HCT116 (cell line): Measurements from ENCODE around the gene CBX4. TPM values are rescaled to one million over a fixed set of nuclear protein-coding genes. Genes with fewer than 3 reads are reported as not detected.

Source experiments
- ATAC-seq: fragments of 200-7000 bp; cut with Tn5 transposase; 2 replicates; pipeline ENCODE4 v1.9.1; 2020; ENCODE audit warnings: mild to moderate bottlenecking, moderate library complexity
- BruUV-seq: library from RNA; stranded (reverse); fragments of 400-500 nt; replicated peaks from 2 replicates; lab custom pipeline; 2021; lab: Mats Ljungman, UMichigan
- CTCF ChIA-PET: fragments of 300-600 bp; sonication (Branson Sonifier 250); formaldehyde crosslinking; loops from one replicate; lab custom pipeline; 2021; ENCODE audit warnings: antibody characterized with exemption; lab: Charles Lee
- POLR2A ChIA-PET: fragments of 300-600, 350-600 bp; sonication (Branson Sonifier 250); formaldehyde crosslinking; loops from one replicate; lab custom pipeline; 2021; ENCODE audit warnings: antibody characterized with exemption; lab: Charles Lee
- RAD21 ChIA-PET, 2 experiments: fragments of 300-600 bp; sonication (Branson Sonifier 250); formaldehyde crosslinking; loops; one replicate each; lab custom pipeline; 2023; ENCODE audit warnings: low total read pairs in 2 of 2; ENCODE audit not compliant: uncharacterized antibody in 2 of 2, unreplicated experiment in 2 of 2, low non-redundant PET in 1 of 2; lab: Charles Lee
- DNase-seq: peaks from one replicate; pipeline ENCODE4 v3.0.0-alpha.2; 2010; ENCODE audit warnings: low read depth, low spot score
- H2AFZ ChIP-seq: fragments of 200-600 bp; shearing (Covaris generic), sonication (generic); 2 replicates; pipeline ENCODE4 v1.6.1; 2017; ENCODE audit warnings: low read depth, mixed run types, mixed read lengths, antibody characterized with exemption, low read length; ENCODE audit not compliant: poor library complexity, severe bottlenecking
- H3K27ac ChIP-seq: 2 replicates; pipeline ENCODE4 v1.5.1; 2012; ENCODE audit warnings: low read depth, low read length
- H3K27me3 ChIP-seq: fragments of 200-600 bp; sonication (generic); 2 replicates; pipeline ENCODE4 v1.6.1; 2016; ENCODE audit warnings: mixed run types, low read length, mixed read lengths; ENCODE audit not compliant: insufficient read depth
- H3K36me3 ChIP-seq, 2 experiments: fragments of 200-500 bp in 1 of 2; fragments of 200-600 bp in 1 of 2; sonication (Bioruptor generic) in 1 of 2; sonication (generic) in 1 of 2; 2 replicates each; pipeline versions ENCODE4 v1.5.1 to v1.6.1; 2014 to 2016; ENCODE audit warnings: low read length in 2 of 2, inconsistent platforms in 1 of 2, mixed read lengths in 1 of 2, mixed run types in 1 of 2; ENCODE audit not compliant: insufficient read depth in 2 of 2, control insufficient read depth in 1 of 2
- H3K4me1 ChIP-seq, 2 experiments: fragments of 200-600 bp in 1 of 2; sonication (generic) in 1 of 2; 2 replicates each; pipeline versions ENCODE4 v1.5.1 to v1.6.1; 2012 to 2017; ENCODE audit warnings: low read length in 2 of 2, inconsistent platforms in 1 of 2, mild to moderate bottlenecking in 1 of 2, mixed read lengths in 1 of 2, mixed run types in 1 of 2, moderate library complexity in 1 of 2; ENCODE audit not compliant: insufficient read depth in 2 of 2, control insufficient read depth in 1 of 2
- H3K4me2 ChIP-seq: fragments of 200-600 bp; sonication (generic); 2 replicates; pipeline ENCODE4 v1.6.1; 2017; ENCODE audit warnings: mixed run types, low read length, mixed read lengths
- H3K4me3 ChIP-seq, 2 experiments: fragments of 200-600 bp in 1 of 2; sonication (generic) in 1 of 2; replicated peaks in 1 of 2; 2 replicates each; pipeline ENCODE4 v1.5.1; 2011 to 2016; ENCODE audit warnings: low read length in 2 of 2, control low read depth in 1 of 2, low read depth in 1 of 2, mild to moderate bottlenecking in 1 of 2, mixed read lengths in 1 of 2, mixed run types in 1 of 2
- H3K79me2 ChIP-seq: fragments of 200-600 bp; sonication (generic); 2 replicates; pipeline ENCODE4 v1.6.1; 2017; ENCODE audit warnings: mild to moderate bottlenecking, mixed run types, low read length, moderate library complexity, mixed read lengths; ENCODE audit not compliant: insufficient read depth
- H3K9ac ChIP-seq: fragments of 200-600 bp; sonication (generic); 2 replicates; pipeline ENCODE4 v1.6.1; 2016; ENCODE audit warnings: low read length, mixed read lengths
- H3K9me2 ChIP-seq: fragments of 200-600 bp; sonication (generic), shearing (Covaris generic); 2 replicates; pipeline ENCODE4 v1.6.1; 2017; ENCODE audit warnings: mixed run types, mild to moderate bottlenecking, moderate library complexity; ENCODE audit not compliant: insufficient read depth
- H3K9me3 ChIP-seq, 2 experiments: fragments of 200-500 bp in 1 of 2; fragments of 200-600 bp in 1 of 2; sonication (Bioruptor generic) in 1 of 2; sonication (generic) in 1 of 2; 2 replicates each; pipeline ENCODE4 v1.6.1; 2014 to 2017; ENCODE audit warnings: low read length in 2 of 2, mixed read lengths in 2 of 2, inconsistent platforms in 1 of 2, low read depth in 1 of 2, mild to moderate bottlenecking in 1 of 2, mixed run types in 1 of 2, moderate library complexity in 1 of 2; ENCODE audit not compliant: control insufficient read depth in 1 of 2, insufficient read depth in 1 of 2
- H4K20me1 ChIP-seq: fragments of 200-600 bp; sonication (generic), shearing (Covaris generic); 2 replicates; pipeline ENCODE4 v1.6.1; 2017; ENCODE audit warnings: mixed run types, mild to moderate bottlenecking, moderate library complexity; ENCODE audit not compliant: insufficient read depth
- CEBPB ChIP-seq: IDR thresholded peaks from 2 replicates; pipeline ENCODE4 v1.6.1; 2012; ENCODE audit warnings: low read depth
- FOSL1 ChIP-seq: IDR thresholded peaks from 2 replicates; pipeline ENCODE4 v1.6.1; 2012; ENCODE audit warnings: low read depth
- POLR2AphosphoS5 ChIP-seq: IDR thresholded peaks from 2 replicates; pipeline ENCODE4 v1.6.1; 2011; ENCODE audit warnings: mild to moderate bottlenecking, low read depth, low read length, moderate library complexity
- RAD21 ChIP-seq: IDR thresholded peaks from 2 replicates; pipeline ENCODE4 v1.6.1; 2012; ENCODE audit warnings: low read depth, mild to moderate bottlenecking
- SIN3A ChIP-seq: IDR thresholded peaks from 2 replicates; pipeline ENCODE4 v1.6.1; 2012; ENCODE audit warnings: low read depth
- ZFX ChIP-seq: fragments of 450-650 bp; IDR thresholded peaks from 2 replicates; pipeline ENCODE4 v1.6.1; 2017
- intact Hi-C: fragments of 100-400 bp; cut with micrococcal nuclease; formaldehyde crosslinking; loops from 2 replicates; pipeline ENCODE4 v1.10.0; 2022
- total RNA-seq: library from RNA; stranded (reverse); gene quantifications from one replicate; pipeline ENCODE4 v1.2.1, GENCODE V29; 2021; ENCODE audit not compliant: unreplicated experiment
- TF ChIP-seq, protein P1 (sequence below): IDR thresholded peaks from 2 replicates; pipeline ENCODE4 v1.6.1; 2012
- TF ChIP-seq, protein P2 (sequence below), 3 experiments: fragments of 200-600 bp in 1 of 3; sonication (generic) in 1 of 3; IDR thresholded peaks in 2 of 3; conservative IDR thresholded peaks in 1 of 3; 2 replicates each; pipeline ENCODE4 v1.5.1; 2012 to 2017; ENCODE audit warnings: low read depth in 2 of 3, low read length in 2 of 3, antibody characterized with exemption in 1 of 3, borderline replicate concordance in 1 of 3, control low read depth in 1 of 3, mild to moderate bottlenecking in 1 of 3, mixed read lengths in 1 of 3, mixed run types in 1 of 3, moderate library complexity in 1 of 3; ENCODE audit not compliant: insufficient read depth in 1 of 3

CBX4 gene
- total RNA-seq, 1 experiment from 2014 or later: 60.9 TPM

DNA sequence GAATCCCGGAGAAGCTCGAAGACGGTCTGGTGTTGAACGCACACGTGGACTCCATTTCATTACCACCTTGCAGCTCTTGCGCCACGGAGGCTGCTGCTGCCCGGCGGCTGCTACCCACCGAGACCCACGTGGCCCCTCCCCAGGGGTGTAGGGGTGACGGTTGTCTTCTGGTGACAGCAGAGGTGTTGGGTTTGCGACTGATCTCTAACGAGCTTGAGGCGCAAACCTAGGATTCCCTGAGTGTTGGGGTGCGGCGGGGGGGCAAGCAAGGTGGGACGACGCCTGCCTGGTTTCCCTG is 1.7 kb upstream of the CBX4 start:
- DNase-seq (no peak), ATAC-seq (no peak)
- intact Hi-C loops: no loop called here
- Histone ChIP-seq H2AFZ (no peak overlapping the region), H3K4me3 (no peak overlapping the region), H3K9ac (no peak overlapping the region), H3K27ac (no peak overlapping the region; the same call in 1 of the 2 replicates), H3K9me3 (no peaks in the 10 kb centered on the region), H3K36me3 (peaks cover 0 to under 1% of the 10 kb centered on the region in 2 experiments; a peak in 1 of 4 replicates), H3K4me1 (peaks cover 41 to 56% of the 10 kb centered on the region in 2 experiments), H4K20me1 (peaks cover 4% of the 10 kb centered on the region; the same call in 1 of the 2 replicates), H3K27me3 (no peaks in the 10 kb centered on the region), H3K9me2 (no peaks in the 10 kb centered on the region), H3K79me2 (peaks cover 27% of the 10 kb centered on the region), H3K4me2 (no peak overlapping the region)
- ChIA-PET RAD21 (no interaction called here), CTCF (interaction anchor here (1.1 to 4.5 kb wide), 5 partner anchors 9 to 145 kb away, joined by 4 to 67 read pairs (median 6); partner anchors contain the start of gene CBX8), POLR2A (interaction anchor here (0.5 to 2.9 kb wide), 3 partner anchors 9 to 164 kb away, joined by 4 to 73 read pairs (median 8); no protein-coding TSS in a partner anchor)
- no TSS peak for BruUV-seq
- TF ChIP-seq FOSL1 (no peak), SIN3A (no peak)

DNA sequence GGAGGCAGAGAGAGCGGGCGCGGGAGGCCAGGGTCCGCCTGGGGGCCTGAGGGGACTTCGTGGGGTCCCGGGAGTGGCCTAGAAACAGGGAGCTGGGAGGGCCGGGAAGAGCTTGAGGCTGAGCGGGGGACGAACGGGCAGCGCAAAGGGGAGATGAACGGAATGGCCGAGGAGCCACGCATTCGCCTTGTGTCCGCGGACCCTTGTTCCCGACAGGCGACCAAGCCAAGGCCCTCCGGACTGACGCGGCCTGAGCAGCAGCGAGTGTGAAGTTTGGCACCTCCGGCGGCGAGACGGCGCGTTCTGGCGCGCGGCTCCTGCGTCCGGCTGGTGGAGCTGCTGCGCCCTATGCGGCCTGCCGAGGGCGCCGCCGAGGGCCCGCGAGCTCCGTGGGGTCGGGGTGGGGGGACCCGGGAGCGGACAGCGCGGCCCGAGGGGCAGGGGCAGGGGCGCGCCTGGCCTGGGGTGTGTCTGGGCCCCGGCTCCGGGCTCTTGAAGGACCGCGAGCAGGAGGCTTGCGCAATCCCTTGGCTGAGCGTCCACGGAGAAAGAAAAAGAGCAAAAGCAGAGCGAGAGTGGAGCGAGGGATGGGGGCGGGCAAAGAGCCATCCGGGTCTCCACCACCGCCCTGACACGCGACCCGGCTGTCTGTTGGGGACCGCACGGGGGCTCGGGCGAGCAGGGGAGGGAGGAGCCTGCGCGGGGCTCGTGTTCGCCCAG is 1.2 kb upstream of the CBX4 start:
- no peaks in the 10 kb centered on the region for H3K9me3 ChIP-seq
- no peaks in the 10 kb centered on the region for H3K27me3 ChIP-seq
- ATAC-seq (no peak), DNase-seq (no peak)
- POLR2A ChIA-PET: interaction anchor here (0.5 to 2.9 kb wide), 17 partner anchors 9 to 165 kb away, joined by 3 to 73 read pairs (median 4); partner anchors contain the start of gene CBX8
- H2AFZ ChIP-seq: no peak overlapping the region
- peak overlapping the region; percentile 94 for H3K27ac ChIP-seq
- no peaks in the 10 kb centered on the region for H3K9me2 ChIP-seq
- CTCF ChIA-PET: interaction anchor here (0.6 to 4.5 kb wide), 18 partner anchors 10 to 150 kb away, joined by 3 to 67 read pairs (median 6); partner anchors contain the start of gene CBX8
- RAD21 ChIA-PET: interaction anchor here in 1 of 2 experiments (1.2 kb wide), 1 partner anchor 43 kb away, joined by 3 read pairs; the partner anchor contains the start of gene CBX8
- no peak; the same call in none of the 2 replicates for TF ChIP-seq CEBPB
- no peak for TF ChIP-seq RAD21
- no peak for TF ChIP-seq ZFX
- TF ChIP-seq, protein P1, sequence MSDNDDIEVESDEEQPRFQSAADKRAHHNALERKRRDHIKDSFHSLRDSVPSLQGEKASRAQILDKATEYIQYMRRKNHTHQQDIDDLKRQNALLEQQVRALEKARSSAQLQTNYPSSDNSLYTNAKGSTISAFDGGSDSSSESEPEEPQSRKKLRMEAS: no peak
- no peak for TF ChIP-seq POLR2AphosphoS5
- TF ChIP-seq, protein P2, sequence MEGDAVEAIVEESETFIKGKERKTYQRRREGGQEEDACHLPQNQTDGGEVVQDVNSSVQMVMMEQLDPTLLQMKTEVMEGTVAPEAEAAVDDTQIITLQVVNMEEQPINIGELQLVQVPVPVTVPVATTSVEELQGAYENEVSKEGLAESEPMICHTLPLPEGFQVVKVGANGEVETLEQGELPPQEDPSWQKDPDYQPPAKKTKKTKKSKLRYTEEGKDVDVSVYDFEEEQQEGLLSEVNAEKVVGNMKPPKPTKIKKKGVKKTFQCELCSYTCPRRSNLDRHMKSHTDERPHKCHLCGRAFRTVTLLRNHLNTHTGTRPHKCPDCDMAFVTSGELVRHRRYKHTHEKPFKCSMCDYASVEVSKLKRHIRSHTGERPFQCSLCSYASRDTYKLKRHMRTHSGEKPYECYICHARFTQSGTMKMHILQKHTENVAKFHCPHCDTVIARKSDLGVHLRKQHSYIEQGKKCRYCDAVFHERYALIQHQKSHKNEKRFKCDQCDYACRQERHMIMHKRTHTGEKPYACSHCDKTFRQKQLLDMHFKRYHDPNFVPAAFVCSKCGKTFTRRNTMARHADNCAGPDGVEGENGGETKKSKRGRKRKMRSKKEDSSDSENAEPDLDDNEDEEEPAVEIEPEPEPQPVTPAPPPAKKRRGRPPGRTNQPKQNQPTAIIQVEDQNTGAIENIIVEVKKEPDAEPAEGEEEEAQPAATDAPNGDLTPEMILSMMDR (IDR thresholded peaks at IDR 0.05 in 2 of 3, conservative IDR thresholded peaks at IDR 0.05 in 1 of 3; ENCODE audit: borderline replicate concordance in 1 of 3, insufficient read depth in 1 of 3, low read depth in 2 of 3, low read length in 2 of 3): peak in 2 of 3 experiments; percentile 10 to 50; a peak in 2 of 6 replicates
- BruUV-seq: no TSS peak
- peak overlapping the region; percentile 54 to 64 for H3K4me3 ChIP-seq
- peak overlapping the region; percentile 71 for H3K9ac ChIP-seq
- peaks cover 0 to 4% of the 10 kb centered on the region in 2 experiments; a peak in 1 of 4 replicates for H3K36me3 ChIP-seq
- H3K4me2 ChIP-seq: peak overlapping the region; percentile 95
- H4K20me1 ChIP-seq: peaks cover 4% of the 10 kb centered on the region; the same call in 1 of the 2 replicates
- H3K79me2 ChIP-seq: peaks cover 32% of the 10 kb centered on the region
- H3K4me1 ChIP-seq: peaks cover 42 to 56% of the 10 kb centered on the region in 2 experiments
- intact Hi-C loops: no loop called here
